Testis (tissue), 2 donors: ENCODE results near the gene TGDS.

Experiments
- CTCF ChIP-seq, 3 experiments: fragments of 450-650 bp in 2 of 3; fragments of 200-600 bp in 1 of 3; sonication (generic) in 1 of 3; IDR thresholded peaks; one replicate each; pipeline ENCODE4 v1.5.1; 2016 to 2019; ENCODE audit warnings: antibody characterized with exemption in 3 of 3, mild to moderate bottlenecking in 2 of 3, moderate library complexity in 1 of 3
- POLR2A ChIP-seq: fragments of 450-650 bp; IDR thresholded peaks from one replicate; pipeline ENCODE4 v1.6.1; 2017; ENCODE audit warnings: antibody characterized with exemption, mild to moderate bottlenecking, moderate library complexity

DNA sequence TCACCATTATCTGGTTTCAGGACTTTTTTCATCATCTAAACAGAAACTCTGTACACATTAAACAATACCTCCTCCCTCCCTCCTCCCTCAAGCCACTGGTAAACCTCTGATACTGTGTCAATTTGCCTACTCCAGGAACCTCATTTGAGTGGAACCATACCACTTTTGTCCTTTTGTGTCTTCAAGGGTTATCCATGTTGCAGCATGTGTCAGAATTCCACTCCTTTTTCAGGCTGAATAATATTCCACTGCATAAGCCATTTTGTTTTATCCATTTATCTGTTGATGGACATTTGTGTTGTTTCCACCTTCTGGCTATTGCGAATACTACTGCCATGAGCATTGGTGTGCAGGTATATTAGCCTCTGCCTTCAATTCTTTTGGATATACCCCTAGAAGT, 27.5 kb downstream of the TGDS start:
- TF ChIP-seq CTCF (IDR thresholded peaks at IDR 0.05), result no peak
- no peak for TF ChIP-seq POLR2A
